Suprapubic skin (tissue), 3 donors: ENCODE results near the gene DPH5.

ENCODE experiments used
- EP300 ChIP-seq: sonication (generic); formaldehyde crosslinking; IDR thresholded peaks from one replicate; pipeline ENCODE4 v1.6.1; 2017; ENCODE audit warnings: antibody characterized with exemption
- TF ChIP-seq, protein P1 (sequence below), 2 donors: fragments of 200-600 bp in 1 of 2; fragments of 450-650 bp in 1 of 2; sonication (generic) in 1 of 2; IDR thresholded peaks; one replicate each; pipeline ENCODE4 v1.5.1; 2016 to 2019; ENCODE audit warnings: antibody characterized with exemption in 2 of 2, mild to moderate bottlenecking in 1 of 2, moderate library complexity in 1 of 2

DNA sequence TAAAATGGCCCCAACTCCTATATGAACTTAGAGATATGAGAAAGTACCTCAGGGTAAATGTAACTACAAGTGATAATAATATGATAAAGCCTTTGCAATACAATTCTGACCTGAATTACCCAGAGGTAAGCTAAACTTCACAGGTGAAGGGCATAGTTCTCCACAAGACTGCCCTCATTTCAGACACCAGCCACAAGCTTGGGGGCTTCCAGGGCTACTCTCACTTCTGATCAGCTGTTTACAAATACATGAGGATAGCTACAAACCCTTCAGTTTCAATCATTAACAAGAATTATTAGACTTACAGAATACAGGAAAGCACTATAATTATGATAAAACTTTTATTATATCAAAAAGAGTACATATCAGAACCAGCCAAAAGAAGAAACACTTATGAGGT lies 18.7 kb upstream of the DPH5 start:
- TF ChIP-seq, protein P1, sequence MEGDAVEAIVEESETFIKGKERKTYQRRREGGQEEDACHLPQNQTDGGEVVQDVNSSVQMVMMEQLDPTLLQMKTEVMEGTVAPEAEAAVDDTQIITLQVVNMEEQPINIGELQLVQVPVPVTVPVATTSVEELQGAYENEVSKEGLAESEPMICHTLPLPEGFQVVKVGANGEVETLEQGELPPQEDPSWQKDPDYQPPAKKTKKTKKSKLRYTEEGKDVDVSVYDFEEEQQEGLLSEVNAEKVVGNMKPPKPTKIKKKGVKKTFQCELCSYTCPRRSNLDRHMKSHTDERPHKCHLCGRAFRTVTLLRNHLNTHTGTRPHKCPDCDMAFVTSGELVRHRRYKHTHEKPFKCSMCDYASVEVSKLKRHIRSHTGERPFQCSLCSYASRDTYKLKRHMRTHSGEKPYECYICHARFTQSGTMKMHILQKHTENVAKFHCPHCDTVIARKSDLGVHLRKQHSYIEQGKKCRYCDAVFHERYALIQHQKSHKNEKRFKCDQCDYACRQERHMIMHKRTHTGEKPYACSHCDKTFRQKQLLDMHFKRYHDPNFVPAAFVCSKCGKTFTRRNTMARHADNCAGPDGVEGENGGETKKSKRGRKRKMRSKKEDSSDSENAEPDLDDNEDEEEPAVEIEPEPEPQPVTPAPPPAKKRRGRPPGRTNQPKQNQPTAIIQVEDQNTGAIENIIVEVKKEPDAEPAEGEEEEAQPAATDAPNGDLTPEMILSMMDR (IDR thresholded peaks at IDR 0.05), result no peak
- no peak for TF ChIP-seq EP300
